Measurements from ENCODE around the gene KRT77.

KRT77 gene

DNA sequence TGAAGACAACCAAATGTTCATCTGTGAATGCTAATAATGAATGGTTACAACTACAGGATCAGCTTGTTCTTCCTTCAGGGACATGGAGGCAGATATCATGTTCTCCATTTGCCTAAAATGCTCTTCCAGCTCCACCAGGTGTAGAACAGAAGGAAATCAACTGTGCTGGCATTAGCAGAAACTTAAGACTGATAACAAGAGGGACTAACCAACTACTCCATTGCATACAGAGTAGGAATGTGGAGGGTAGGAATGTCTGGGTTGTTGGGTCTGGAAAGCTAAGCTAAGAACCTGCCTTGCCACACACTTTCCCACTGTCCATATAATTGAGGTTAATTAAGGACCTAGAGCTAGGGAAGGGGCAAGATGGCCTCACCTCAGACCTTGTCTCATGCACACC lies 39.9 kb downstream of the KRT77 start:
- no peak for DNase-seq (ENCODE audit: low read depth)
- H3K4me3 ChIP-seq (ENCODE audit: control insufficient read depth, low read depth, low read length) = no peak overlapping the region
- TF ChIP-seq, protein P1, sequence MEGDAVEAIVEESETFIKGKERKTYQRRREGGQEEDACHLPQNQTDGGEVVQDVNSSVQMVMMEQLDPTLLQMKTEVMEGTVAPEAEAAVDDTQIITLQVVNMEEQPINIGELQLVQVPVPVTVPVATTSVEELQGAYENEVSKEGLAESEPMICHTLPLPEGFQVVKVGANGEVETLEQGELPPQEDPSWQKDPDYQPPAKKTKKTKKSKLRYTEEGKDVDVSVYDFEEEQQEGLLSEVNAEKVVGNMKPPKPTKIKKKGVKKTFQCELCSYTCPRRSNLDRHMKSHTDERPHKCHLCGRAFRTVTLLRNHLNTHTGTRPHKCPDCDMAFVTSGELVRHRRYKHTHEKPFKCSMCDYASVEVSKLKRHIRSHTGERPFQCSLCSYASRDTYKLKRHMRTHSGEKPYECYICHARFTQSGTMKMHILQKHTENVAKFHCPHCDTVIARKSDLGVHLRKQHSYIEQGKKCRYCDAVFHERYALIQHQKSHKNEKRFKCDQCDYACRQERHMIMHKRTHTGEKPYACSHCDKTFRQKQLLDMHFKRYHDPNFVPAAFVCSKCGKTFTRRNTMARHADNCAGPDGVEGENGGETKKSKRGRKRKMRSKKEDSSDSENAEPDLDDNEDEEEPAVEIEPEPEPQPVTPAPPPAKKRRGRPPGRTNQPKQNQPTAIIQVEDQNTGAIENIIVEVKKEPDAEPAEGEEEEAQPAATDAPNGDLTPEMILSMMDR (conservative IDR thresholded peaks at IDR 0.05; ENCODE audit: control insufficient read depth, insufficient read depth, low read depth, low read length) = no peak

- no peak for DNase-seq (ENCODE audit: low read depth)
- TF ChIP-seq, protein P1 (conservative IDR thresholded peaks at IDR 0.05; ENCODE audit: control insufficient read depth, insufficient read depth, low read depth, low read length) = no peak
- H3K4me3 ChIP-seq (ENCODE audit: control insufficient read depth, low read depth, low read length) = no peak overlapping the region
Measured at GRCh38 chr12:52662918-52663229, 40.5 kb downstream of the KRT77 start.

DNA sequence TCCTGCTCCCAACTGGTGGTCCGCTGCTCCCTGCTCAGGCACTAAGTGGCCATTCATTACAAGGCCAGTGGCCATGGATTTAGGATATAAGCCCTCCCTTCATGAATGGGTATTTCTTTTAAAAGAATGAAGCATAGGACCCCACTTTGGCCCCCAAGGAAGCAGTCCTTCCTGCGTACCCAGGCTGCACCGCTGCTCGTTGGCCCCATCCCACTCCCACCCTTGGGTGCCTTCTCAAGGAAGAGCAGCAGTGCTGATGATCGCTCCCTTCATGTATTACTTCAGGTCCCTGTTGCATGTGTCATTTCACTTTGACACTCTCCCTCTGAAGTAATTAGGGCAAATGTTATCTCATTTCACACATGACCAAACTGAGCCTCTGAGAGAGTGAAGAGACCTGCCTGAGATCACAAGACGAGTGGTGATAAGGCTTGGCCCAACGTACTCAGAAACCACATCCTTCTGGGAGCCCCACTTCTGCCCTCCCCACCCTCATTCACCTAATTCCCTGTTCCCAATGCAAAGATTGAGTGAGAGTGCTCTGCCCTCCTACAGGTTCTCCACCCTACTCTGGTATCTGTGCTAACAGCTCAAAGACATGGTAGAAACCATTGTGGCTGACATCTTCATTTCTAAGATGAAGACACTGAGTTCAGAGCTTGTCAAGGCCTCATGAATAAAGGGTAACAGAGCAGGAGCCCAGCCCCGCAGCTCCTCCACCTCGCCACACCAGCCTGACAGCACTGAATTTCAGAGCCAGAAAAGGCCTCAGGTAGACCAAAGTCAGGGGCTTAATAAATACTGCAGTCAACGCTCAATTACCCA lies 41.0 kb downstream of the KRT77 start:
- no peak overlapping the region for H3K4me3 ChIP-seq (ENCODE audit: control insufficient read depth, low read depth, low read length)
- DNase-seq (ENCODE audit: low read depth) = no peak
- TF ChIP-seq, protein P1 (conservative IDR thresholded peaks at IDR 0.05; ENCODE audit: control insufficient read depth, insufficient read depth, low read depth, low read length) = no peak

DNA sequence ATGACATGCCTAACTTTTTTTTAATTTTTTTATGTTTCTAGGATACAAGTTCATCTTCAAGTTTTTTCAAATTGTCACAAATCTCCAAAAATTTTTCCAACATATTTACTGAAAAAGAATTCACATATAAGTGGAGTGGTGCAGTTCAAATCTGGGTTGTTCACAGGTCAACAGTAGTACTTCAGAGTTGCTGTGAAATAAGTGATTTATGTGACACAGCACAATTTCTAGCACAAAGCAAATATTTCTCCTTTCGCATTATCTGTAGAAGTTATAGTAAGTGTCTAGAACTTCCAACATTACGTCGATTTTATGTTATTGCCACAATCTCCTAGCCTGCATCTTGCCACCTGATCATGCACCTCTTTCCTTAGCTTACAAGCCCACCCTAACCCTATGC lies 41.7 kb downstream of the KRT77 start:
- DNase-seq (ENCODE audit: low read depth) = no peak
- H3K4me3 ChIP-seq (ENCODE audit: control insufficient read depth, low read depth, low read length) = no peak overlapping the region
- TF ChIP-seq, protein P1 (conservative IDR thresholded peaks at IDR 0.05; ENCODE audit: control insufficient read depth, insufficient read depth, low read depth, low read length) = no peak

DNA sequence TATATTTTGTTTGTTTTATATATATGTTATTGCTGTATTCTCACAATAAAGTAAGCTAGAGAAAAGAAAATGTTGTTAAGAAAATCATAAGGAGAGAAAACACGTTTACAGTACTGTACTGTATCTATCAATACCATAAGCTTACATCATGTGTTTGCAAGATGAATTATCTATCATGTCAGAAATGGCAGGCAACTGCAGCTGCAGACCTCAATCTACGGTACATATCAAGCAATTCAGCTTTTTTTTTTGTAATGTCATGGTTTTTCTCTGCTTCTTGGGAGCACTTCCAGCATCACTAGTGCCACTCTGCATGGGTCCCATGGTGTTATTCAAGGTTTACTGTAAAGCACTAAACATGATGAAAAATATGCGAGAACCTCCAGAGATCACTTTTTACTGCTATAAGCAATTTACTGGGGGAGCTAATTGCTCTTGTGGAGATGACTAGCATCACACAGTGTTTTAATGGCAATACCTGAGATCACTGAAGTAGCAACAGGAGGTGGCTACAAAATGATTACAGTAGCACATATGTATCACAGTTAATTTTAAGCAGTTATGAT lies 42.3 kb downstream of the KRT77 start:
- DNase-seq (ENCODE audit: low read depth) = no peak
- TF ChIP-seq, protein P1 (conservative IDR thresholded peaks at IDR 0.05; ENCODE audit: control insufficient read depth, insufficient read depth, low read depth, low read length) = no peak
- H3K4me3 ChIP-seq (ENCODE audit: control insufficient read depth, low read depth, low read length) = no peak overlapping the region

DNA sequence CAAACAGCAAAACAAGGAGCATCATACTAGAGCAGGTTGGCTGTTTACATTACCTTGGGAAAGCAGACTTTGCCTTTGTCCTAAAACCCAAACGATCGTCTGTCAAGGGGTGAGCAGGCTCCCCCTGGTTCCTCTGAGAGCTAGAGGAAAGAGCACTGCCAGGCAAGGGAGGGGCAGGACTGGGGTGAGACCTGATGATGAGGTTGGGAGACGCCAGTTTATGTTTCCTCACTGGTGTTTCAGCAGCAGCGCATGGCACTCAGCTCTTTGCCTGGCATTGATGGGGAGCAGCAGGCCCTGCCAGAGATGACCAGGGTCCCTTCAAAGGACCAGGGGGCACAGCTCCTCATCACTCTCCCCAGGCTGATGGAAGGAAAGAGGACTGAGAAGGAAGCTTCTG lies 43.4 kb downstream of the KRT77 start:
- TF ChIP-seq, protein P1 (conservative IDR thresholded peaks at IDR 0.05; ENCODE audit: control insufficient read depth, insufficient read depth, low read depth, low read length) = no peak
- DNase-seq (ENCODE audit: low read depth) = no peak
- H3K4me3 ChIP-seq (ENCODE audit: control insufficient read depth, low read depth, low read length) = no peak overlapping the region

Data from fibroblast of mammary gland (primary cell).